Measurements from ENCODE around the gene PLXNB3. TPM values are rescaled to one million over a fixed set of nuclear protein-coding genes. Genes with fewer than 3 reads are reported as not detected.

Gene PLXNB3
- total RNA-seq, result 0.39 and 2.3 TPM in 2 replicates

GRCh38 chrX:153763989-153764755 is at the start of gene PLXNB3:
TSS of gene PLXNB3 (plus strand) at chrX:153764249. CDS start at chrX:153765536, 1,287 bp downstream.

GRCh38 chrX:153724252-153725038 is 39.6 kb upstream of the PLXNB3 start, which contains the start of the genes ABCD1 and BCAP31:
TSS of gene ABCD1 (plus strand) at chrX:153724856. CDS start at chrX:153725267, 411 bp downstream.
TSS of gene BCAP31 (minus strand) at chrX:153724387. CDS start at chrX:153723244, 1,143 bp downstream.

DNA sequence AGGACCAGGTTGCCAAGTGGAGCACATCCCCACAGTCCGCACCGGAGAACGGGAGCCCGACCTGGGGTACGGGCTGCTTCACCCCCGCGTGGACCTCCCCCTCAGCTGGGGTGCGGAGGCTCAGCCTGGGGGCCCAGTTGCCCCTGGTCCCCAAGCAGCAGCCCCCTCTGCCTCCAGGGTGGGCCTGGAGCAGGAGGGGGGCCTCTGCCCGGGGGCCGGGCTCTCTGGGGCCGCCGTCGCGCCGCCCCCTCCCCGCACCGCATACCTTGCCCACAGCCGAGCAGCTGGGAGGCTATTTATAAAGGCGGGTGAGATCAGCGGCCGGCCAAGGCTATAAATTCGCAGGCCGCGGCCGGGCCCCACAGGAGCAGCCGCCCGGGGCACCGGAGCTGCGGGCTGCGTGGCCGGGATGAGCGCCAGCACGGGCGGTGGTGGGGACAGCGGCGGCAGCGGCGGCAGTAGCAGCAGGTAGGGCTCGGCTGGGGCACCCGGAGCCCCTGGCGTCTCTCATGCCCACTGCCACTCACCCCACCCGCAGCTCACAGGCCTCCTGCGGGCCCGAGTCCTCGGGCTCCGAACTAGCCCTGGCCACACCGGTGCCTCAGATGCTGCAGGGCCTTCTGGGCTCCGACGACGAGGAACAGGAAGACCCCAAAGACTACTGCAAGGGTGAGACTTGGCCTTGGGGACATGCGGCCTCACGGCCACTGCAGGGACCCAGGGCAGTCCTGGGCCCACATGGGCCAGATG is 16.8 kb downstream of the PLXNB3 start, which contains the start of gene SRPK3:
Gene SRPK3 (plus strand): TSS at position 364 of the 750 bp plus-strand sequence. CDS start 46 bp downstream, at position 410.

DNA sequence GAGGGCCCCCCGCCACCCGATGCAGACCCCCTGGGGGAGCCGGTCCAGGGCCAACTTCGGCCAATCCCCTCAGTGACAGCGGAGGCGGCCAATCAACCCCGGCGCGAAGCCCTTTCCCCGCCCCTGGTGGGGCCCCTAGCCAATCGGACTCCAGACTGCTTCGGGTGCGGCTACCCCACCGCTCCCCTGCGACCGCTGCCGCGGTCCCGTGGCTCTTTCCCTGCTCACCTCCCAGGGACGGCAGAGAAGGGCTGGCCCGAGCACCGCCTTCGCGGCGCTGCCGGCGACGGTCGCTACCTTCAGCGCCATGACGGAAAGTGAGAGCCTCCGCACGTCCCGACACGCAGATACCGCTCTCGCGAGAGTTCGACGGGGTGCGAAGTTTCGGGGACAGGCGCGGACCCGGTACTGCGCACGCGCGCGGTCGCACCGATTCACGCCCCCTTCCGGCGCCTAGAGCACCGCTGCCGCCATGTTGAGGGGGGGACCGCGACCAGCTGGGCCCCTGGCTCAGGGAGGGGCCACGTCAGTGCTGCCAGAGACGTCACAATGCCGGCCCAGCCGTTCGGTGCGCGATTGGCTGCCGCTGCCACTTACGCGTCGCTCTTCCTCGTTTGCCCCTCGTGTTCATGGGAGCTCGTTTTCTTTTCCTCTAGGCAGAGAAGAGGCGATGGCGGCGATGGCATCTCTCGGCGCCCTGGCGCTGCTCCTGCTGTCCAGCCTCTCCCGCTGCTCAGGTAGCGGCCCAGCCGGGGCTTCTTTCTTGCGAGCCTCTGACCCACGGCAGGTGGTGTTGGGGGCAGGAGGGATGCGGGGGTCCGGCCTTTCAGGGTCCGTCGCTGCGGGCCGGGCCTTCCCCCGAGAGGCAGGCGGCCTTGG is 30.2 kb downstream of the PLXNB3 start, which contains the start of the genes IDH3G and SSR4:
Gene IDH3G (minus strand): TSS at position 358 of the 879 bp plus-strand sequence. CDS start 49 bp downstream, at position 309.
Gene SSR4 (plus strand): TSS at position 651 of the 879 bp plus-strand sequence. CDS start 20 bp downstream, at position 671.

Other genes starting within 250 kb of the PLXNB3 start
- gene ATP2B3, start 246.6 kb upstream of the PLXNB3 start, total RNA-seq, result not detected in 2 replicates
- 22.0 and 35.5 TPM in 2 replicates for gene CCNQ, start 165.1 kb upstream of the PLXNB3 start, total RNA-seq
- under 0.01 and 0.54 TPM in 2 replicates for gene DUSP9, start 117.0 kb upstream of the PLXNB3 start, total RNA-seq
- 5.1 TPM in 1 of 2 replicates, not detected in the other for gene PNCK, start 90.4 kb upstream of the PLXNB3 start, total RNA-seq
- gene SLC6A8, start 76.3 kb upstream of the PLXNB3 start, total RNA-seq, result 2.7 and 4.0 TPM in 2 replicates
- gene BCAP31, start 39.9 kb upstream of the PLXNB3 start, total RNA-seq, result 90.3 and 146 TPM in 2 replicates
- 11.0 and 12.4 TPM in 2 replicates for gene ABCD1, start 39.4 kb upstream of the PLXNB3 start, total RNA-seq
- gene SRPK3, start 16.8 kb downstream of the PLXNB3 start, total RNA-seq, result under 0.01 and 1.1 TPM in 2 replicates
- gene IDH3G, start 30.1 kb downstream of the PLXNB3 start, total RNA-seq, result 43.2 and 78.4 TPM in 2 replicates
- 157 and 199 TPM in 2 replicates for gene SSR4, start 30.4 kb downstream of the PLXNB3 start, total RNA-seq
- 0.39 TPM in 1 of 2 replicates, not detected in the other for gene PDZD4, start 66.3 kb downstream of the PLXNB3 start, total RNA-seq
- gene L1CAM, start 121.9 kb downstream of the PLXNB3 start, total RNA-seq, result 0.22 and 0.39 TPM in 2 replicates
- gene AVPR2, start 140.4 kb downstream of the PLXNB3 start, total RNA-seq, result not detected in 2 replicates
- gene ARHGAP4, start 162.0 kb downstream of the PLXNB3 start, total RNA-seq, result 2.9 and 5.9 TPM in 2 replicates
- 32.6 and 69.1 TPM in 2 replicates for gene NAA10, start 170.8 kb downstream of the PLXNB3 start, total RNA-seq
- gene RENBP, start 180.4 kb downstream of the PLXNB3 start, total RNA-seq, result under 0.01 and 0.11 TPM in 2 replicates
- 21.6 and 43.1 TPM in 2 replicates for gene HCFC1, start 207.6 kb downstream of the PLXNB3 start, total RNA-seq
- 9.0 and 9.4 TPM in 2 replicates for gene TMEM187, start 208.5 kb downstream of the PLXNB3 start, total RNA-seq